A375 (cell line): ENCODE results near the gene PCDH17. TPM values are rescaled to one million over a fixed set of nuclear protein-coding genes. Genes with fewer than 3 reads are reported as not detected.

Source experiments
- total RNA-seq: library from RNA; depleted of rRNA; stranded (reverse); fragments of >200 nt; shearing (Covaris generic); gene quantifications from 2 replicates; pipeline ENCODE4 v1.2.3, GENCODE V29; 2014; rRNA removed

The PCDH17 gene
- 6.3 and 8.1 TPM in 2 replicates for total RNA-seq

GRCh38 chr13:57631596-57632275 is at the start of gene PCDH17:
Gene PCDH17 (plus strand): TSS chr13:57631744. CDS start chr13:57632547, 803 bp downstream.

